Measurements from ENCODE around the gene BMP6. TPM values are rescaled to one million over a fixed set of nuclear protein-coding genes. Genes with fewer than 3 reads are reported as not detected.
"Not testable (repeated sequence)": the region's sequence is repeated elsewhere in the genome, so short reads cannot be mapped to it uniquely, and the experiment has no call there.

BMP6 gene
- total RNA-seq, 1 experiment from 2014 or later, result 0.82 TPM

DNA sequence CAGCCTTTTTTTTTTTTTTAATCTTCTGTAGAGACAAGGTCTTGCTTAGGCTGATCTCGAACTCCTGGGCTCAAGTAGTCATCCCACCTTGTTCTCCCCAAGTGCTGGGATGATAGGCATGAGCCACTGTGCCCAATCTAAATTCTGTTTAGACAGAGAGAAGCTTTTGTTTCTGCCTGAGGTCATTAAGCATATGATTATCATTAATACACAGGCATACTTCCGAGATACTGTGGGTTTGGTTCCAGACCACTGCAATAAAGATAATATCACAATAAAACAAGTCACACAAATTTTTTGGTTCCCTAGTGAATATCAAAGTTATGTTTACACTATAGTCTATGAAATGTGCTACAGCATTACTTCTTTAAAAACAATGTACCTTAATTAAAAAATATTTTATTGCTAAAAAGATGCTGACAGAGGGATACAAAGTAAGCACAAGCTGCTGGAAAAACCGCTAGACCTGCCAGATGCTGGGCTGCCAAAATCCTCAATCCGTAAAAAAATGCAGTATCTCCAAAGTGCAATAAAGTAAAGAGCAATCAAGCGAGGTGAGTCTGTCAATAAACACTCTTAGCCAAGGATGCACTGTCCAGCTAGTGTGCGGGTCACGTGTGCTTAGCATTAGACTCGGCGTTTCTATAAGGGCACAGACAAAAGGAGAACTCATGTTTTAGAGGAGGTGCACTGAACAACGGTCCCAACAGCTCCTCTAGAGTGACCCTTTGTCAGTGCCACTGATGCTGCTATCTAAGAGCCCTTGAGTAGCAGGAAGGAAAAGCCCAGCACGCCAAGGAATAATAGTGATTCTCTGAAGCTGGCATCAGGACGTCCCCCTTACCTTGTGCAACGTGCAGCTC lies 168.6 kb downstream of the BMP6 start:
- no peaks in the 10 kb centered on the region for H3K27me3 ChIP-seq
- DNase-seq, result no peak
- peaks cover 98% of the 10 kb centered on the region for H3K36me3 ChIP-seq
- no peak overlapping the region for H3K4me3 ChIP-seq
- no peaks in the 10 kb centered on the region for H3K9me3 ChIP-seq

DNA sequence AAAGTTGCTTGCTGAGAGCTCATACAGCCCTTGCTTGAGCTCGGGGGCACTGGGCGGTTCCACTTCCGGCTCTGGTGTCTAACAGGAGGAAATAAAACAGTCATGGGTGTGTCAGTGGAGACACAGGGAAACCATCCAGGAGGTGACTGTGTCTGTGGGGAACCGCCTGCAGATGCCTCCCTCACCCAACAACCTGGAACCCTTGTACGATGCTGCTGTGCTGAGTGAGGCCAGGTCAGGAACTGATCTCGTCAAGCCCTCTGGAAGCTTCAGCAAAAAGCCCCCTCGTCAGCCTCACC lies 169.2 kb downstream of the BMP6 start:
- no peaks in the 10 kb centered on the region for H3K9me3 ChIP-seq
- H3K4me3 ChIP-seq, result no peak overlapping the region
- H3K27me3 ChIP-seq, result no peaks in the 10 kb centered on the region
- H3K36me3 ChIP-seq, result peaks cover 98% of the 10 kb centered on the region
- no peak for DNase-seq

DNA sequence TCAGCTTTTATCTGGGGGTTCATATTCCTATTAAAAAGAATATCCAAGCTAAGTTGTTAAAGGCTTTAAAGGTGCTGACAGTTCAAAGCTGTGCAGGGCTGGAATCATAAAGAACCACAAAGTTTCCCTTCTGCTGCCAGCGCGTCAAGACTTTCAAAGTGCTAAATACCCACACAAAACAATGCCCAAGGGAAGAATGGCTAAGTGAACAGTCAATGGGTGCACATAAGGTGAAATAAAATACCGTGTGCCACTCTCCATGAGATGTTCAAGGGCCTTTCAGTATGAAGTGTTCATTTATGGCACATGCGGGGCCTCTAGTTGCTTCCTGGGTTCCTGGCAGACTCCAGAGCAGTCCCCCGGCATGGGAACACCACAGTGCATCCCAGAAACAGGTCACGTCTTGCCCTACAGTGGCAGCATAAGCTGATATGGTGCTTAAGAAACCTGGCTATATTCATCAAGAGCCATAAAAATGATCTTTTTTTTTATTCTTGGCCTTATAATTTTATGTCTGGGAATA lies 170.6 kb downstream of the BMP6 start:
- no peaks in the 10 kb centered on the region for H3K27me3 ChIP-seq
- no peak for DNase-seq
- peaks cover 95% of the 10 kb centered on the region for H3K36me3 ChIP-seq
- H3K4me3 ChIP-seq, result no peak overlapping the region
- no peaks in the 10 kb centered on the region for H3K9me3 ChIP-seq

DNA sequence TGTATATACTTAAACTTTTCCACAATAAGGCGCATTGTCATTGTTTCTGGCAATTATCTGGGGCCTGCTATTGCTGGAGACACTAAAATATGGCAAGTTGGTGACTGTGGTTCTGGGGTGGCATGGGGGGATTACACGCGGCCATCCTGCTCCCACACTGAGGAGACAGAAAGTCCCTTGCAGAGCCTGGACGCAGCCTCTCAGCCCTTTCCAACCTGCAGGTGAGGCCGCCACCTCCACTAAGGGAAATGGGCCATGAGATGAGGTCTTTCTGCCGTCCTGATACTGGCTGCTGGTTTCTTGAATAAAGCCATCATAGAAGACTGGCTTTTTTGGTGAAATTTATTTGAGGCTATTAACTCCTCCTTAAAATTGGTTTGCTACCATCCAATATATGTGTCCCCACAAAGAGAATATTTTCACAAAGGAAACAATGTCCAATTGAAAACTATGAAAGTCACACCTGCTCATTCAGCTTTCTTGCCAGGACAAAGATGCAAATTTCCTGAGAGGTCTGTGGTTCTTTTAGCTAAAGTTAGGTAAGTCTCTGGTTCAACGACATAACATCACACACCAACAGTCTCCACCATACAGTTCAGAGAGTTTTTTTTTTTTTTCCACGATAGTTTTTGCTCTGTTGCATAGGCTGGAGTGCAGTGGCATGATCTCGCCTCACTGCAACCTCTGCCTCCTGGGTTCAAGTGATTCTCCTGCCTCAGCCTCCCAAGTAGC lies 171.7 kb downstream of the BMP6 start:
- no peak for DNase-seq
- no peak overlapping the region for H3K4me3 ChIP-seq
- H3K27me3 ChIP-seq, result no peaks in the 10 kb centered on the region
- H3K36me3 ChIP-seq, result peaks cover 95% of the 10 kb centered on the region
- no peaks in the 10 kb centered on the region for H3K9me3 ChIP-seq

DNA sequence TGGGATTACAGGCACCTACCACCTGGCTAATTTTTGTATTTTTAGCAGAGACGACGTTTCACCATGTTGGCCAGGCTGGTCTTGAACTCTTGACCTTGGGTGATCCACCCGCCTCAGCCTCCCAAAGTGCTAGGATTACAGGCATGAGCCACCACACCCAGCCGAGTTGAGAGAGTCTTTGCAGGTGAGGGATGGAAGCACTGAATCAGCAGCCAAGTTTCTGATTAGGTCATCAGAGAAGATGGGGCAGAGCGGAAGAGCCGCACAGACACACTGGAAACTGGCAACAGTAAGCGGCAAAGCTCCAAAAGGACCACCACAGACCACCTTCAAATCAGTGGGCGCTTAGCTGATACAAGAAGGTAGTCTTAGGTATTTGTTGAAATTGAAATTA lies 172.3 kb downstream of the BMP6 start:
- H3K9me3 ChIP-seq, H3K4me3 ChIP-seq, DNase-seq, H3K27me3 ChIP-seq: not testable (repeated sequence)
- H3K36me3 ChIP-seq, result peaks cover 95% of the 10 kb centered on the region

DNA sequence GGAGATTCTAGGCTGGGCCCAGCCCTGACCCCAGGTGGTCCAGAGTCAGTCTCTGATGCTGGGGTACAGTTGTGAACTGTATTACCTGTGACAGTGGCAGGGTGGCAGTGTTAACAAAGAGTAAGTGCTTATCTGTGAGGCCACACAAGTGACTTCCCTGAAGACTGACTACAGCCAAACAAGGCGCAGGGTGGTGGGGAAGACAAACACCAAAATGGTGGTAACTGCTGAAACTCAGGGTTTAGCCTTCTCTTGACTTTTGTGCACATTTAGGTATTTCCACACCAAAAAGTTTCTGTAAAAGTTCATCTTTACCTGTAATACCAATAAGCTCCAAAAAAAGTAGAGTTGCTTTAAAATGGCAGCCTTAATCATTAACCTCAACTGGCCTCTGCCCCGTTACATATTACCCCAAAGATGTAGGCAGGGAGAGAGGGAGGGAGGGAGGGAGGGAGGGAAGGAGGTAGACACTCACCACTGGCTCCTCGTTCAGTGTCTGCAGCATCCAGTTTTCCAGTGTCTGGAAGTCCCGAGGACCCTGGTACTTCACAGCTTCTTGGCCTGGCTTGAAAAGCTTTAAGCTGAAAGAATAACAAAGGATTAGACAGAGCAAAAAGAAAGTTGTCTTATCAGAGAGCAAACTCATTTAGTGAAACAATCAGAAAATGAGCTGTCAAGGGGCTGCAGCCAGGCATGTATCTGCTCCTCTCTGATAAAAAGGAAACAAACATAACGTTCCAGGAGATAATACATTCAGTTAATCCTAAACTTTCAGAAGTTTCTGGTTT lies 173.4 kb downstream of the BMP6 start:
- Histone ChIP-seq H3K36me3 (peaks cover 95% of the 10 kb centered on the region), H3K27me3 (no peaks in the 10 kb centered on the region), H3K9me3 (no peaks in the 10 kb centered on the region), H3K4me3 (no peak overlapping the region)
- no peak for DNase-seq

DNA sequence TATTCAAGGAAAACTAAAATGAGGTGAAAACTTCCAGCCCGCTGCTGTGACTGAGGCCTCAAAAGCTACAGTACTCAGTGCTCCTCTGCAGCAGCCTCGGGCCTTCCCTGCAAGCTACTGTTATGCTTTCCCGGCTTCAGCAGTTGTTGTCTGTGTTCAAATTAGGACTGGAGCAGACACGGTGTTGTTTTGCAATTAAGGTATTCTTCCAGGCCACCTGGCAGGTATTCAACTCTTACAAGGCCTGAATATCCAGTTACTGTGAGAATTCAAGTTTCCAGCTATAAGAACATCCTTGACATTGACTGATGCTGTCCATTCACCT lies 174.0 kb downstream of the BMP6 start:
- H3K4me3 ChIP-seq, result no peak overlapping the region
- peaks cover 95% of the 10 kb centered on the region for H3K36me3 ChIP-seq
- no peaks in the 10 kb centered on the region for H3K27me3 ChIP-seq
- H3K9me3 ChIP-seq, result no peaks in the 10 kb centered on the region
- no peak for DNase-seq

DNA sequence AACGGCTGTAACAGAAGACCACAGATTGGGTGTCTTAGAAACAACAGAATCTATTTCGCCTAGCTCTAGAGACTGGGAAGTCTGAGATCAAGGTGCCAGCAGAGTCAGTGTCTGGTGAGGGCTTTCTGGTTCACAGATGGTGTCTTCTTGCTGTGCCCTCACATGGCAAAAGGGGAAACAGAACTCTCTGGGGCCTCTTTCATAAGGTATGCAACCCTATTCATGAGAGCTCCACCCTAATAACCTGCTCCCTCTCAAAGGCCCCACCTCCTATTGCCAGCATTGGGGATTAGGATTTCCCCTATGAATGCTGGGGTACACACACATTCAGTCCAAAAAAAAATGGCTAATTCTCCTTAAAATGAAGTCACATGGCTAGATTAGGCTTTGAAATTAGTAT lies 174.7 kb downstream of the BMP6 start:
- no peak for DNase-seq
- Histone ChIP-seq H3K36me3 (peaks cover 94% of the 10 kb centered on the region), H3K27me3 (no peaks in the 10 kb centered on the region), H3K9me3 (no peaks in the 10 kb centered on the region), H3K4me3 (no peak overlapping the region)

DNA sequence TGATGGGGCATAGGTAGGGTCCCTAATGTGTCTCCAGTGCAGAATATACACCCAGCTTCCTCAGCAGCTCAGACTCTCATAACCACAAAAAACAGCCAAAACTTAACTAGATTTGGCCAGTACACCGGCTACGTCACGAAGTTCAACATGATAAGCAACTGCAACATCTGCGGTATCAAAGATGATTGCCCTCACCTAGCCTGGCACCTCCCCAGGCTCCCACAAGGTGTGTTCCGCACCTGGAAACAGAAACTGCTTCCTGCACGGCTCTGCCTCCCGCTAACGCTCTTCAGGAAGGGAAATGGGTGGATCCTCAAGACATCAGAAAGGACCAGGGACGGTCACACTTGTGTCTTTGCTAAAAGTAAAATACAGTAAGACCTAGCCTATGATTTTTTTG lies 175.2 kb downstream of the BMP6 start:
- DNase-seq, result no peak
- Histone ChIP-seq H3K36me3 (peaks cover 93% of the 10 kb centered on the region), H3K4me3 (no peak overlapping the region)

DNA sequence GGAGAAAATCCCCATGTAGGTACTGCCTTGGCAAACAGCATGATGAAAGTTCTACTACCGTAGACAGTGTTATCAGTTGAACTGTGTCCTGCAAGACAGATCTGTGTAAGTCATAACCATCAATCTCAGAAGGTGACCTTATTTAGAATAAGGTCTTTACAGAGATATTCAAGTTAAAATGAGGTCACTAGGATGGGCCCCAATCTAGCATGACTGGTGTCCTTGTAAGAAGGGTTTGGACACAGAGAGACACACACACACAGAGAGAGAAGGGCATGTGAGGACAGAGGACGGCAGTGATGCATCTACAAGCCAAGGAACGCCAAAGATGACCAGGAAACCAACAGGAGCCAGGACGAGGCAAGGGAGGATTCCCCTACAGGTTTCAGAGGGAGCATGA lies 175.9 kb downstream of the BMP6 start:
- DNase-seq, result no peak
- Histone ChIP-seq H3K9me3 (no peaks in the 10 kb centered on the region), H3K4me3 (no peak overlapping the region), H3K36me3 (peaks cover 85% of the 10 kb centered on the region), H3K27me3 (no peaks in the 10 kb centered on the region)

More for the DNA sequence above, 175.2 kb downstream of the BMP6 start:
- no peaks in the 10 kb centered on the region for H3K27me3 ChIP-seq
- H3K9me3 ChIP-seq, result no peaks in the 10 kb centered on the region

DNA sequence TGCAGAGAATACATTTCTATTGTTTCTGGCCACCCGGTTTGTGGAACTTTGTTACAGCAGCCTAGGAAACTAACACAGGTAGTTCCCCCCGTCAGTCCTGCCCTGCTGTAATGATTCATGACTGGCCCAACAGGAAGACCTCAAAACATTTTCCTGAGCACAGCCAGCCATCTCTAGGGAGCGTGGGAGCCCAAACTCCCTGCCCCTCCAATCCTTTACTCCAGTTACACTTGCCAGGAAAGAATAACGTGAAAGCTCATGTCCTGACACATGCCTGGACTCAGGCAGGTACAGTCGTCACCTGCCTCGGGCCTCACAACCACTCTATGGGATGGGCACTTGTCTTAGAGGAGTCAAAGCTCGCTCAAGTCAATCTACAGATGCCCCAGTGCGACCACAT lies 176.3 kb downstream of the BMP6 start:
- H3K9me3 ChIP-seq, result no peaks in the 10 kb centered on the region
- DNase-seq, result no peak
- no peak overlapping the region for H3K4me3 ChIP-seq
- H3K27me3 ChIP-seq, result no peaks in the 10 kb centered on the region
- H3K36me3 ChIP-seq, result peaks cover 81% of the 10 kb centered on the region

DNA sequence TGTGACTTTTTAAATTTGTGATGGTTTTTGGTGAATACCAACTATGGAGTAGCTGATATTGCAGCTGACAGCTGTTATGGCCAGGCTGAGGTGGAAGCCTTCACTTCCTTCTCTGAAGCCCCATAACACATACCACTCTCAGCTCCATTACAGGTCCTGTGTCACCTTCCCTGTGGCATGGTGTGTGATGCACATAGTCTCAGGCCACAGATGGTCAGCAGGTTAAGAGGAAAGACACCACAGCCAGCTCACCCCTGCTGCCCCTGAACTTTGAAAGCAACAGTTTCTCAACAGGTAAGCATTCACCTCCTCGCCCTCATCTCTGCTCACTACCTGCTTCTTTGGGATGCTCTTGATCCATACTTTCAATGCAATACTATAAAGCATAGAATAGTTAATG lies 177.0 kb downstream of the BMP6 start:
- Histone ChIP-seq H3K27me3 (no peaks in the 10 kb centered on the region), H3K9me3 (no peaks in the 10 kb centered on the region), H3K4me3 (no peak overlapping the region), H3K36me3 (peaks cover 77% of the 10 kb centered on the region)
- no peak for DNase-seq

DNA sequence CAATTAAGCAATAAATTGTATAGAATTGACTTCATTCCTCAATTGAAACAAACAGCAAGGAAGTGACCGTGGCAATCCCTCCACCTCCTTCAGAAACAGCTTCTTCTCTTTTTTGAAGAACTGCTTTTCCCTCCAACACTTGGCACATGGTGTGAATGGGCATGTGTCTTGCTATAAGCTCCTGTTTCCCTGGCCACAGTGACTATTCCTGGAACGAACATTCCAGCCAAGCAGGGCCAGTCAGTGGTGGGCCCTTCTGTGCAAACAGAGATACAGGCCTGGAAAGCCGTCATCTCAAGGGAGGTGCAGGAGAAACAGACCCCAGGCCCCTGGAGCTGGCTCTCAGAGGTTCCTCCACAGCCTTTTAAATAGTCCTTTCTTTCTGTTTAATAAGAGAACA lies 177.8 kb downstream of the BMP6 start:
- H3K36me3 ChIP-seq, result peaks cover 69% of the 10 kb centered on the region
- no peaks in the 10 kb centered on the region for H3K9me3 ChIP-seq
- H3K4me3 ChIP-seq, result no peak overlapping the region
- DNase-seq, result no peak
- H3K27me3 ChIP-seq, result no peaks in the 10 kb centered on the region

DNA sequence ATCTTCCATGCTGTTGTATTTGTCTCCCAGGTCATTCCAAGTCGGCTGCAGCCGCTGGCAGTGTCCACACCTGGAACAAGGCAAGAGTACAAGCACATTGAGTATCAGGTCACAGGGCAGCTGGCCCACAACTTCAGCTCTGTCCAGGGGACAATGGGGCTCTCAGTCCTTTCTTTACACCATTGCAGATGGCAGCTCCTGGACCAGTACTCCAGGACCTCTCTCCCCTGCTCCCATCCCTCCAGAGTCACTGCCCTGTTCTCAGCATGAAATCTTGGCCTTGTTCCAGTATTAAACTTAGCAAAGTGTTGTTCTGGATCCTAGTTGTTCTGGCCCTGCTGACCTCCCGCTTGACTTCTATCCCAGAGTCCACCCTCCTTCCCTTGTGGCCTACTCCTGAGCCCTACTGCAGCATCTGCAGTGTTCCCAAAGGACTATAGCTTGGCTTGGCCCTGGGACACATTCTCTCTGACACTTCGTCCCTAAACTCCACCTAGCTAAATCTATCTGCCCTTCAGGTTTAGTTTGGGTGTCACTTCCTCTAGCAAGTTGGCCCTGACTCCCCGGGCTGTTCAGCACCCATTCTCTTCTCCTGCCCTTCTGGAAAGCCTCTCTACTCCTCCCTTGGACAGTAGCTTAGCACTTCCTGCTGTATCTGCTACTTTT lies 178.9 kb downstream of the BMP6 start:
- no peak for DNase-seq
- Histone ChIP-seq H3K4me3 (no peak overlapping the region), H3K36me3 (peaks cover 67% of the 10 kb centered on the region), H3K9me3 (no peaks in the 10 kb centered on the region), H3K27me3 (no peaks in the 10 kb centered on the region)

DNA sequence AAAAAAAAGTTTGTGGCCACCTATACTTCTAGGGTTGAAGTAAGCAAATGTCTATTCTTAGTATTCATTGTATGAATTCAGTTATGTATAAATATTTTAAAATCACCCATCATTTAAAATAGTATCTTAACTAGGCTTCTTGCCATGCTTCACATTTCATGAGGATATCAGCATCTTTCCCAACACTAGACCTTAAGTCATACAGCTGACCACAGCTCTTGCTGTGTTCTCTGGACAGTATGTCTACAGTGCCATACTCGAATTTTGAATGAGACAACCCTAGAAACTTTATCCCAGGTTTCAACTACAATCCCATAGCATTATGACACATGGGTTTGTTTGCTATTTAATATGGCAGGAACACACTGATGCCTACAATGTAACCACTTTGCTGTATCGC lies 179.5 kb downstream of the BMP6 start:
- H3K36me3 ChIP-seq, result peaks cover 60% of the 10 kb centered on the region
- no peak overlapping the region for H3K4me3 ChIP-seq
- no peak for DNase-seq
- H3K27me3 ChIP-seq, result no peaks in the 10 kb centered on the region
- no peaks in the 10 kb centered on the region for H3K9me3 ChIP-seq

DNA sequence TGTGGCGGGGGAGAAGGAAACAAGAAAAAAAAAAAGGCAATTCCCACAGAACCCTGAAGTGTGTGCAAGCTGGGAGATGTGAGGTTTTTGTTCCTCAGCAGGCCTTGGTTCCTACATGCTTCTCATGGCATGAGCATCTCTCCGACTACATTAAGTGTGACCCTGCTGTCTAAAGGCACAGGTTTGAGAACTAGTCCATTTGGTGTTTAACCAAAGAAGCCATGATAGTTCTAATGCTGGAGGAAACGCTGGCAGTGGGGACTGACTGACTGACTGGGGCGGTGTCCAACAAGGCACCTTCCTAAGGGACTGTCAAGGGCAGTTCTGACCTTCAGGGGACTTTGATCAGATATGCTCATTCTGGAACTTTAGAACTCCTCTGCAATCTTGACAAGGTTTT lies 180.8 kb downstream of the BMP6 start:
- H3K4me3 ChIP-seq, result no peak overlapping the region
- H3K9me3 ChIP-seq, result no peaks in the 10 kb centered on the region
- DNase-seq, result no peak
- H3K27me3 ChIP-seq, result no peaks in the 10 kb centered on the region
- H3K36me3 ChIP-seq, result peaks cover 49% of the 10 kb centered on the region

DNA sequence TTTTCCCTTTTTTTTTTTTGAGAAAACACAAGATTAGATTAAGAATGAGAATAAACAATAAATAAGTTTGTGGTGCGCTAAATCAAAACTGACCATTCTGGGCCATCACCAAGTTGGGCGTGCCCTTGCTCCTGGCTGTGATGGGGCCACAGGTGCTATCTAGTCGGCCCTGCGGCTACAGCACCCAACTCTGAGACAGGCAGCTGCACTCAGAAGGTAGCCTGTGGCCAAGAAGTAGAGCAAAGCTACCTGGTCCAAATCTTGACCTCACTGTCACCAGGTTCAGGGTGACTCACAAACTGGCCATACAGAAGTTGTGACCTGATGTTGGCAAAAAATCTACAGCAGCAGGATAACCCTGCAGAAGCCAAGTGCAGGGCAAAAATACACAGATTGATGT lies 181.3 kb downstream of the BMP6 start:
- DNase-seq, result no peak
- Histone ChIP-seq H3K27me3 (no peaks in the 10 kb centered on the region), H3K4me3 (no peak overlapping the region), H3K9me3 (no peaks in the 10 kb centered on the region), H3K36me3 (peaks cover 45% of the 10 kb centered on the region)
